ENCODE data around the gene SBNO1.
"Not testable (repeated sequence)": the region's sequence is repeated elsewhere in the genome, so short reads cannot be mapped to it uniquely, and the experiment has no call there.

SBNO1 gene

GRCh38 chr12:123248996-123249741, 115.5 kb downstream of the SBNO1 start:
- DNase-seq (ENCODE audit: low read depth, low spot score), result not testable (repeated sequence)

- not testable (repeated sequence) for DNase-seq (ENCODE audit: low read depth, low spot score)
Observed at GRCh38 chr12:123248129-123248528, 116.5 kb downstream of the SBNO1 start.

DNA sequence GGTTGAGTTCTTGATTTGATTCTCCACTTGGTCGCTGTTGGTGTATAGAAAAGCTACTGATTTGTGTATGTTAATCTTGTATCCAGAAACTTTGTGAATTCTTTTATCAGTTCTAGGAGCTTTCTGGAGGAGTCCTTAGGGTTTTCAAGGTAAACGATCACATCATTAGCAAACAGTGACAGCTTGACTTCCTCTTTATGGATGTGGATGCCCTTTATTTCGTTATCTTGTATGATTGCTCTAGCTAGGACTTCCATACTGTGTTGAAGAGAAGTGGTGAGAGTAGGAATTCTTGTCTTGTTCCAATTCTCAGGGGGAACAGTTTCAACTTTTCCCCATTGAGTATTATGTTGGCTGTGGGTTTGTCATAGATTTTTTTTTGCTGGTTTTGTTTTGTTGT, 119.0 kb downstream of the SBNO1 start:
- DNase-seq (ENCODE audit: low read depth, low spot score), result no peak

DNA sequence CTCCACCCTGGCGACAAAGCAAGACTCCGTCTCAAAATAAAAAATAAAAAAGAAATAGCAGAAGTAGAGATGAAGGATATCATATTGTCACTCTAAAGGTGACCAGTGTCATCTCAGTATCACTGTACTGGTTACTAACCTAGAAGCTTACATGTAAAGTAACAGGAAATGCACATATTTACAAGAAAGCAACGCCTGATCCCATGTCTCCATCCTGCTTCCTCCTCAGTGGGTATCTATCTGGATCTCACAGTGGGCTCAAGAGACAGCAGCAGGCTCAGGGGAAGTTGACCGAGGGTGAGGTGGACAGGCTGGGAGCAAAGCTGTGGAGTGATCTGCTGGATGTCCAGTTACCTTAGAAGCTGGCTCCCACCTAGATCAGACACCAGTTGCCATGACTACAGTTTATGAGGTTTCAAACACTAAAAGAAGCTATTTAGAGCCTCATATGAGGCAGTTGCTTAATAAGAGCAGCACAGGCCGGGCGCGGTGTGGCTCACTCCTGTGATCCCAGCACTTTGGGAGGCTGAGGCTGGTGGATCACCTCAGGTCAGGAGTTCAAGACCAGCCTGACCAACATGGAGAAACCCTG, 120.9 kb downstream of the SBNO1 start:
- no peak for DNase-seq (ENCODE audit: low read depth, low spot score)

- no peak for DNase-seq (ENCODE audit: low read depth, low spot score)
Observed at GRCh38 chr12:123242116-123242904, 122.3 kb downstream of the SBNO1 start.
